Panc1 (cell line): ENCODE measurements around the gene ADAMTS18. TPM values are rescaled to one million over a fixed set of nuclear protein-coding genes. Genes with fewer than 3 reads are reported as not detected.
"Not testable (repeated sequence)": the region's sequence is repeated elsewhere in the genome, so short reads cannot be mapped to it uniquely, and the experiment has no call there.

Experiments used
- ATAC-seq: fragments of 200-7000 bp; cut with Tn5 transposase; 2 replicates; pipeline ENCODE4 v1.9.1; 2020; ENCODE audit warnings: mild to moderate bottlenecking, moderate library complexity
- BruUV-seq: library from RNA; stranded (reverse); fragments of 400-500 nt; replicated peaks from 2 replicates; lab custom pipeline; 2021; lab: Mats Ljungman, UMichigan
- CTCF ChIA-PET: fragments of 300-600 bp; sonication (Branson Sonifier 250); formaldehyde crosslinking; loops from one replicate; lab custom pipeline; 2022; ENCODE audit warnings: antibody characterized with exemption; lab: Charles Lee
- POLR2A ChIA-PET: fragments of 300-600 bp; sonication (Branson Sonifier 250); formaldehyde crosslinking; loops from one replicate; lab custom pipeline; 2022; ENCODE audit warnings: antibody characterized with exemption; lab: Charles Lee
- DNase-seq: peaks from one replicate; pipeline ENCODE4 v3.0.0-alpha.2; 2010; ENCODE audit warnings: low read depth, low spot score
- H3K27ac ChIP-seq: 2 replicates; pipeline ENCODE4 v1.5.1; 2011; ENCODE audit warnings: mild to moderate bottlenecking, low read length, inconsistent platforms
- H3K27me3 ChIP-seq: fragments of 200-500 bp; sonication (Bioruptor generic); 2 replicates; pipeline ENCODE4 v1.6.0; 2014; ENCODE audit warnings: low read length, inconsistent platforms; ENCODE audit not compliant: control insufficient read depth, insufficient read depth
- H3K36me3 ChIP-seq: fragments of 200-500 bp; sonication (Bioruptor generic); 2 replicates; pipeline ENCODE4 v1.5.1; 2014; ENCODE audit warnings: inconsistent platforms, mild to moderate bottlenecking, low read length, moderate library complexity; ENCODE audit not compliant: control insufficient read depth, insufficient read depth
- H3K4me1 ChIP-seq: 2 replicates; pipeline ENCODE4 v1.5.1; 2011; ENCODE audit warnings: inconsistent platforms, mild to moderate bottlenecking, low read length, moderate library complexity; ENCODE audit not compliant: control insufficient read depth, insufficient read depth
- H3K4me3 ChIP-seq, 2 experiments: 2 replicates each; pipeline ENCODE4 v1.5.1; 2011 to 2012; ENCODE audit warnings: low read depth in 2 of 2, low read length in 2 of 2, mild to moderate bottlenecking in 2 of 2, inconsistent platforms in 1 of 2, moderate library complexity in 1 of 2
- H3K9me3 ChIP-seq: fragments of 200-500 bp; sonication (Bioruptor generic); 2 replicates; pipeline ENCODE4 v1.5.1; 2014; ENCODE audit warnings: low read depth, mild to moderate bottlenecking, inconsistent platforms, low read length, moderate library complexity; ENCODE audit not compliant: control insufficient read depth, insufficient read depth
- CTCF ChIP-seq: fragments of 450-650 bp; IDR thresholded peaks from 2 replicates; pipeline ENCODE4 v1.5.1; 2017; ENCODE audit warnings: mild to moderate bottlenecking
- POLR2AphosphoS5 ChIP-seq: IDR thresholded peaks from 2 replicates; pipeline ENCODE4 v1.6.1; 2012; ENCODE audit warnings: mild to moderate bottlenecking, low read depth, low read length, moderate library complexity
- SIN3A ChIP-seq: IDR thresholded peaks from 2 replicates; pipeline ENCODE4 v1.6.1; 2012; ENCODE audit warnings: low read depth, mild to moderate bottlenecking, low read length, moderate library complexity, borderline replicate concordance; ENCODE audit not compliant: insufficient read depth
- TCF7L2 ChIP-seq: IDR thresholded peaks from 2 replicates; pipeline ENCODE4 v1.6.1; 2011; ENCODE audit warnings: mild to moderate bottlenecking, low read depth, low read length, inconsistent platforms
- in situ Hi-C: cut with HindIII; loops from 2 replicates; pipeline ENCODE4 v1.10.0; 2016; ENCODE audit warnings: low sequenced_read_pairs, low pct_unique_long_range_greater_than_20kb
- intact Hi-C: fragments of 100-400 bp; cut with micrococcal nuclease; formaldehyde crosslinking; loops from one replicate; pipeline ENCODE4 v1.10.0; 2022; ENCODE audit not compliant: unreplicated experiment
- total RNA-seq: library from RNA; stranded (reverse); gene quantifications from one replicate; pipeline ENCODE4 v1.2.1, GENCODE V29; 2021; ENCODE audit not compliant: unreplicated experiment
- TF ChIP-seq, protein P1 (sequence below), 2 experiments: IDR thresholded peaks; 2 replicates each; pipeline ENCODE4 v1.6.1; 2011 to 2012; ENCODE audit warnings: low read depth in 2 of 2, control low read depth in 1 of 2, low read length in 1 of 2, mild to moderate bottlenecking in 1 of 2, moderate library complexity in 1 of 2; ENCODE audit not compliant: insufficient read depth in 1 of 2

ADAMTS18 gene
- total RNA-seq, 1 experiment from 2014 or later = not detected

GRCh38 chr16:77282345-77282744 lies 152.5 kb downstream of the ADAMTS18 start:
- ChIA-PET CTCF (no interaction called here), POLR2A (interaction anchor here (0.7 kb wide), 1 partner anchor 123 kb away, joined by 3 read pairs; no protein-coding TSS in a partner anchor)
- no peak for ATAC-seq
- intact Hi-C loops (no loop called here), in situ Hi-C loops (no loop called here)
- no TSS peak for BruUV-seq
- no peak overlapping the region for H3K27ac ChIP-seq
- no peak for DNase-seq
- H3K27me3 ChIP-seq = no peaks in the 10 kb centered on the region
- H3K36me3 ChIP-seq = no peaks in the 10 kb centered on the region
- TF ChIP-seq POLR2AphosphoS5 = no peak
- TF ChIP-seq, protein P1, sequence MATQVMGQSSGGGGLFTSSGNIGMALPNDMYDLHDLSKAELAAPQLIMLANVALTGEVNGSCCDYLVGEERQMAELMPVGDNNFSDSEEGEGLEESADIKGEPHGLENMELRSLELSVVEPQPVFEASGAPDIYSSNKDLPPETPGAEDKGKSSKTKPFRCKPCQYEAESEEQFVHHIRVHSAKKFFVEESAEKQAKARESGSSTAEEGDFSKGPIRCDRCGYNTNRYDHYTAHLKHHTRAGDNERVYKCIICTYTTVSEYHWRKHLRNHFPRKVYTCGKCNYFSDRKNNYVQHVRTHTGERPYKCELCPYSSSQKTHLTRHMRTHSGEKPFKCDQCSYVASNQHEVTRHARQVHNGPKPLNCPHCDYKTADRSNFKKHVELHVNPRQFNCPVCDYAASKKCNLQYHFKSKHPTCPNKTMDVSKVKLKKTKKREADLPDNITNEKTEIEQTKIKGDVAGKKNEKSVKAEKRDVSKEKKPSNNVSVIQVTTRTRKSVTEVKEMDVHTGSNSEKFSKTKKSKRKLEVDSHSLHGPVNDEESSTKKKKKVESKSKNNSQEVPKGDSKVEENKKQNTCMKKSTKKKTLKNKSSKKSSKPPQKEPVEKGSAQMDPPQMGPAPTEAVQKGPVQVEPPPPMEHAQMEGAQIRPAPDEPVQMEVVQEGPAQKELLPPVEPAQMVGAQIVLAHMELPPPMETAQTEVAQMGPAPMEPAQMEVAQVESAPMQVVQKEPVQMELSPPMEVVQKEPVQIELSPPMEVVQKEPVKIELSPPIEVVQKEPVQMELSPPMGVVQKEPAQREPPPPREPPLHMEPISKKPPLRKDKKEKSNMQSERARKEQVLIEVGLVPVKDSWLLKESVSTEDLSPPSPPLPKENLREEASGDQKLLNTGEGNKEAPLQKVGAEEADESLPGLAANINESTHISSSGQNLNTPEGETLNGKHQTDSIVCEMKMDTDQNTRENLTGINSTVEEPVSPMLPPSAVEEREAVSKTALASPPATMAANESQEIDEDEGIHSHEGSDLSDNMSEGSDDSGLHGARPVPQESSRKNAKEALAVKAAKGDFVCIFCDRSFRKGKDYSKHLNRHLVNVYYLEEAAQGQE (IDR thresholded peaks at IDR 0.05; ENCODE audit: insufficient read depth in 1 of 2, low read depth in 2 of 2, low read length in 1 of 2) = no peak
- no peak for TF ChIP-seq CTCF
- TF ChIP-seq SIN3A = no peak
- TF ChIP-seq TCF7L2 = no peak
- H3K4me1 ChIP-seq = no peaks in the 10 kb centered on the region
- H3K9me3 ChIP-seq = no peaks in the 10 kb centered on the region
- no peak overlapping the region for H3K4me3 ChIP-seq

- H3K27me3 ChIP-seq, in situ Hi-C loops, ATAC-seq, H3K4me1 ChIP-seq, H3K9me3 ChIP-seq, intact Hi-C loops, CTCF ChIA-PET, DNase-seq, H3K36me3 ChIP-seq, BruUV-seq, H3K4me3 ChIP-seq, H3K27ac ChIP-seq, POLR2A ChIA-PET: not testable (repeated sequence)
Measured at GRCh38 chr16:77279316-77279715, 155.5 kb downstream of the ADAMTS18 start.

- ChIA-PET POLR2A (no interaction called here), CTCF (no interaction called here)
- Histone ChIP-seq H3K9me3 (no peaks in the 10 kb centered on the region), H3K36me3 (no peaks in the 10 kb centered on the region), H3K27ac (no peak overlapping the region), H3K4me3 (no peak overlapping the region), H3K27me3 (no peaks in the 10 kb centered on the region), H3K4me1 (no peaks in the 10 kb centered on the region)
- ATAC-seq (no peak), DNase-seq (no peak)
- TF ChIP-seq, protein P1 (IDR thresholded peaks at IDR 0.05; ENCODE audit: insufficient read depth in 1 of 2, low read depth in 2 of 2, low read length in 1 of 2) = no peak
- TF ChIP-seq TCF7L2 = no peak
- TF ChIP-seq POLR2AphosphoS5 = no peak
- in situ Hi-C loops (no loop called here), intact Hi-C loops (no loop called here)
- no TSS peak for BruUV-seq
Measured at GRCh38 chr16:77277571-77277970, 157.3 kb downstream of the ADAMTS18 start.
